HPDE6-E6E7 (cell line): ENCODE data around the gene COMP.
"Not testable (repeated sequence)": the region's sequence is repeated elsewhere in the genome, so short reads cannot be mapped to it uniquely, and the experiment has no call there.

Experiments
- DNase-seq: peaks from one replicate; pipeline ENCODE4 v3.0.0; 2011; ENCODE audit warnings: missing footprints; ENCODE audit errors: extremely low spot score

Gene COMP

DNA sequence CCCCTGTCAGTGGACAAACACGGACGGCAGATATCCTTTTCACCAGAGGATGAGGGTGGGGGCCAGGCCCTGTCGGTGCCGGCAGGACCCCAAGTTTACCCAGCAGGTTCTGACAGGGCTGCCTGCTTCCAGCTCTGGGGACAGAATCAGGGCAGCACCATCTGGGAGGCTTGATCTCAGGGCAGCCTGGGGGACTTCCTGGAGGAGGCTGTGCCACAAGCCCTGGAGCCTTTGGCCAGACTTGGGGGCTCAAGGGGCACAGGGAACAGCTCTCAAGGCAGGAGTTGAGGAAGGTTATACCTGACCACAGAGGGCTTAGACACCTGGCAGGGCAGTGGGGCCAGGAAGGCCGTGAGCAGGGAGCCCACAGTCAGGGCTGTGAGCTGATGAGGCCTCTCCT is 45.2 kb downstream of the COMP start:
- DNase-seq, result no peak

DNA sequence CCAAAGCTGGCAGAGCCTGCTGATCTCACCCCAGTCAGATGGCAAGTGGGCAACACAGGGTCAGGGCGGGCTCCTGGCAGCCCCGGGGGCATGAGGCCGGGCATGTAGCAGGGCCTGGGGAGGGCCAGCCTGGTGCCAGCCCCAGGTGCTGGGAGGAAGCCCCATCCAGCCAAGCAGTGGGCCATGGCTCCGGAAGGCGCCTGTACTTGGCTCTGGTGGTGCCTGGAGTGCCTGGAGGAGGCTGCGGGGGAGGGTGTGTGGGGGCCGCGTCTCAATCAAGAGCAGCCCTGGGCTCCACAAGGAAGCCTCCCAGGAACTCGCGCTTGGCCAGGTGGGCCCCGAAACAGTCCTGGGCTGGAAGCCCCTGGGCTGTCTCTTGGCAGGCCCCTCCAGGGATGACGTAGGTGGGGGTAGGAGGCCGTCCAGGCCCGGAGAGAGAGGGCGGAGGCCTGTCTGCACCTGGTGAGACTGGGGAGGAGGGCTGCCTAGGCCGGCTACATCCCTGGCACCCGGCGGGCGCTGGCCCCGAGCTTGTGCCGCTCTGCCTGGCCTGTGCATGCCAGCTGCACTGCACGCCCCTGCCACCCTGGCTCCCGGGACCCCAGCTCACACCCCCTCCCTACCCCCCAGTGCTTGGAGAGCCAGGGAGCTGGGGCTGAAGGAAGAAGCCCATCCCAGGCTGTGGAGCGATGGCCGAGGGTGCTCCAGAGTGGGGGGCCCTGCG is 45.9 kb downstream of the COMP start:
- DNase-seq, result no peak

DNA sequence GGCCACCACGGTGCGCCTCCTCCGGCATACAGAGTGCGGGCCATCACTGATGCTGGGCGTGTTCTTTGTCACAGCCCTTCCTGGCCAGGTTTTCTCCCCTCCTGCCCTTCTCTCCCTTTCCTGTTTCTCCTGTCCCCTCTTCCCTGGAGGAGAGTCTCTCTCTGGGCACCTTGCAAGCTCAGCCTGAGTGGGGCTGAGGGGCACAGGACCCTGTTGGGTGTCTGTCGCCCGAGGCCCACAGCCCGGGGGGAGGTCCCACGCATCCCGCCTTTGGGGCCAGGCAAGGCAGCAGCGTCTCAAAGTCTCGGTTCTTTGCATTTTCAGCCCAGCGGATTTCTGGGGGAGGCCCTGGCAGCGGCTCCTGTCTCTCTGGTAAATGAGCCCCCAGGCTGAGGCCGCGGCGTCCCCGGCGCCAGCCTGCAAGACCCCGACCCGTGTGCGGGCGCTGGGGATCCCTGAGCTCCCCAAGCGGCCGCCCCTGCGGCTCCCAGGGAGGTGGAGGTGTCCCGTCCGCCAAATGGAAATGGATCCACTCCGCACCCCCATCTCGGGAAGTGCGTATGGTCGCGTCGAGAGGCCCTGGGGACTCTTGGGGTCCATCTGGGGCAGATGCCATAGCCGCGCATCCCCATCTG is 47.2 kb downstream of the COMP start:
- DNase-seq, result no peak

DNA sequence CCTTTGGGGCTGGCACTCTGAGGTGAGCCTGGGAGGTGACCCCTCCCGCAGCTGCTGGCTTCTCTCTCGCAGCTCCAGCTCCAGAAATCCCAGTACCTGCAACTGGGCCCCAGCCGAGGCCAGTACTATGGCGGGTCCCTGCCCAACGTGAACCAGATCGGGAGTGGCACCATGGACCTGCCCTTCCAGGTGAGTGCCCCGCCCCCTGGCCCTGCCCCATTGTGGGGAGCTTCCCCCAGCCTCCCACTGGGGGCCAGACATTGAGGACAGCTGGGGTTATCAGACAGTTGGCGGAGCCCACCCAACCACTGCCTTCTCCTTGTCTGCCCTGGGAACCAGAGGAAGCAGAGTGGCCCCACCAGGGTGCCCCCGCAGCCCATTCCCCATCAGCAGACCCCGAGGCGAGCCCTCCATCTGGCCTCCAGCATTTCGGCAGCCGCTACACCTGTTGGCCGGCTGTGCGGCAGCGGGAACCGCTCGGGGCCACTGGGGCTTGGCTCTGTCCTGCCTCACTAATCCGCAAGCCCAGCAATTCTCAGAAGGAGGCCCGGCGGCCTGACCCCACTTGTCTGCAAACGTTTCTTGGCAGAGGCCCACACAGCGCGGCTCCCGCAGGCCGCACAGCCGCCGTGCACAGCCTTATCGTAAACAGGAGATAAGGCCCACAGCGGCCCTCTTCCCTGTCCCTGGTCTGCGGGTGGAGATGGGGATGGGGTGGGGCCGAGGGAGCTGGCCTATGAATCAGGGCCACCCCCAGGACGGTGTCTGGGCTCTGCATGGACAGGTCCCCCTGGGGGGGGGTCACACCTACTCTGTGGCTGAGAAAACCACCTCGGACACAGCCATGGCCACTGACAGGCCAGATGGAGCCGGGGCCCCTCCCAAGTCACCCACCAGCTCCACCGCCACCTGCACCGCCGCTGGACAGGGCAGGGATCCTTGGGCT is 48.0 kb downstream of the COMP start:
- no peak for DNase-seq

DNA sequence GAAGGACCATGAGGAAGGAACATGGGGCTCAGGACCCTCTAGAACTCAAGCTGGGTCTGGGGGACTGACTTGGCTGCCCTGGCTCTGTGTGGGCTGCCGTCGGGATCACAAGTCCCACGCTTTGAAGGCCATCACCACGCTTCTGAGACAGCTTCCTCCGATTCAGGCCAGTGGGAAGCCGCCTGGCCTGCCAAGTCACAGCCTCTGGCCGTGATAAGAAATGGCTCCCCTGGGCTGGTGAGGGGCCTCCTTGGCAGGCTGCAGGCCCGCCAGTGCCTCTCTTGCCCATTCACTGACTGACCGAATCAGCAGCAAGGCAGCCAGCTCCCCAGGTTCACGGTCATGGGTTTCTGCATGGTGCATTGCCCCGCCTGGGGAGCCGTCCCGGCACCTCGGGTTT is 48.8 kb downstream of the COMP start:
- no peak for DNase-seq

DNA sequence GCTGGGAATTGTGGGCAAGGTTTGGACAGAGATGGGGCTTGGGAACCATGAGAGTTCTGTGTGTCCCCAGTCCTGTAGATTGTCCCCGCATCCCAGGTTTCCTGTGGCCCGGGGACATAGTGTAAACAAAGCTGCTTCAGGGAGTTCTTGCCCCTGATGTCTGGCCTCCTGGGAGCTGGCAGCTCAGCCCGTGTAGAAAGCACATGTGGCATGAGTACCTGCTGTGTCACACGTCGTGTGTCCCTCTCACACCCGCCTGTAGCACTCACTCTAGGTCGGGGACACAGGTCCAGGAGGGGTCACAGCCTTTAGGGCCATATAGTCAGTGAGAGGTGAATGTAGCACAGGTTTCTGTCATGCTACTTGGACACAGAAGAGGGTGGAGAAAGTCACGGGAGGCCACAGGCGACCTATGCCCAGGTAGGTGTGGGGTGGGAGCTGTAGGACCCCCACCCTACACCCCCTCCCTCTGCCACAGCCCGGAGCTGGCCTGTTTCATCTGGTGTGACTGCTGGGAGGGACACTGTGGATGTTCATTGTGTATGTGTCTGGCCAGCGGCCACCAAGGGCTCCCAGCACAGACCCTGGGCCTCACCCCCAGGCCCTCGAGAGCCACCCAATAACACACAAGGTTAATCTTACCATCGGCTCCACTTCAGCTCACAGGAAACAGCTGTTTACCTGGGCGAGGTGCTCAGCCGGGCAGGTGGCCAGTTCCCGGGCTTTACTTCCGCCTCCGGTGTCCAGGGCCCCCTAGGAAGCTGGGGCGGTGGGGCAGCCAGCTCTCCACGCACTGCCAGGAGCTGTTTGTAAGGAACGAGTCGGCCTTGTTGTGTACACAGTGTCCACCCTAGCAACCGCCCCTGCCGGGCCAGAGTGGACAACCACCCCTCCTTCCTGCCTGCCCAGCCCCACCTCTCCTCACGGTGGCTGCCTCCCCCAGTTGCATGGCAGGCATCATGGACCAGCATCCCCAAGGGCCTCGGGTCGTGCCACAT is 49.7 kb downstream of the COMP start:
- no peak for DNase-seq

DNA sequence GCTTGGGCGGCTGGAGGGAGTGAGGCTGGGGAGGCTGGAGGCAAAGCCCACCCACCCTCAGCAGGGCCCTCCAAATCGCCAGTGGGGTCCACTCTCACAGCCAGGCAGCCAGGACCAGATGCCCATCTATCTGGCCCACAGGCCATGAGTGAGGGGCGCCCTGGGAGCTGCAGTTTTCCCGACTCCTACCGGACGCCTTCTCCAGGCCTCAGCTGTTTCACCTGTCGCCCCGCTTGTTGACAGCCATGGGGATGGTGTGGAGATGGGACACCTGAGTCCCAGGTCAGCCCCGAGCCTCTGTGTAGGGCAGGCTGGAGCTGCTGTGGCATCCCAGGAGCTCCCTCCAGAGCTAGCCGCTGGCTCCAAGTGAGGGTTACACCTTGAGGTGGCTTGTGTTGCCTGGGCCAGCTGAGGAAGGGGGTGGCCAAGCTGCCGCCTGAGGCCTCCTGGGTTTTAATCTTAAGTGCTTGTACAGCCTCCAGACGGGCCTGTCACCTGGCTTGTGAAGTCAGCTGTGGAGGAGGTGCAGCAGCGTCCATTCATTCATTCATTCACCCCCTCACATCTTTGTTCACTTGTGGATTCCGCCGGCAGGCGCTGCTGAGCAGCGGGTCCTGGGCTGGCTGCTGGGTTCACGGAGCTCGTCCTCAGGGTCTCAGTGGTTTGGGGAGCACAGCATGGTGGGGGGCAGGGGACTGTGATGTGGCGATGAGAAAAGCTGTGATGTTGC is 52.0 kb downstream of the COMP start:
- no peak for DNase-seq

DNA sequence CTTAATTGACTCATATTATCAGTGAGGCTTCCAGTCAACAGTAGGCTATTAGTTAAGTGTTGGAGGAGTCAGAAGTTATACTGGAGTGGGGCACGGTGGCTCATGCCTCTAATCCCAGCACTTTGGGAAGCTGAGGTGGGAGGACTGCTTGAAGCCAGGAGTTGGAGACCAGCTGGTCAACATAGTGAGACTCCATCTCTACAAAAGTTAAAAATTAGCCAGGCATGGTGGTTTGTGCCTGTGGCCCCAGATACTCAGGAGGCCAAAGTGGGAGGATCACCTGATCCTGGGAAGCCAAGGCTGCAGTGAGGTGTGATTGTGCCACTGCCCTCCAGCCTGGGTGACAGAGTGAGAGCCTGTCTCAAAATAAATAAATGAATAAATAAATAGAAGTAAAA is 53.2 kb downstream of the COMP start:
- DNase-seq, result no peak

DNA sequence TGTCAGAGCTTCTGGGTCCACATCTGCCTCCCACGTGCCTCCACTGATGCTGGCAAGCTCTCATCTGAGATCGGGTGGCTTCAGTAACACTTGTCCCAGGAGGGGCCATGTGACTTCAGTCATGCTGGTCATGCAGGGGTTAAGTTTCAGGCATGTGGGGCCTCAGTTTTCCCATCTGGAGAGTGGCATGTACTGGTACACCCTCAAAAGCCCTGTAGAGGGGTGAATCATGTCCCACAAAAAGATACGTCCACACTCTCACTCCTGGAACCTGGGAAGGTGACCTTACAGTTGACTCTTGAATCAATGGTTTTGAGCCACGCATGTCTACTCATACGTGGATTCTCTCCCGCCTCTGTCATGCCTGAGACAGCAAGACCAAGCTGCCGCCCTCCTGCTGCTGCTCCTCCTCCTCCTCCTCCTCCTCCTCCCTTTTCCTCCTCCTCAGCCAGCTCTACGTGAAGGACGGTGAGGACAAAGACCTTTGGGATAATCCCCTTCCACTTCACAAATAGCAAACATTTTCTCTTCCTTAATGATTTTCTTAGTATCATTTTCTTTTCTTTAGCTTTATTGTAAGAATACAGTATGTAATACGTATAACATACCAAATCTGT is 53.7 kb downstream of the COMP start:
- DNase-seq, result no peak

DNA sequence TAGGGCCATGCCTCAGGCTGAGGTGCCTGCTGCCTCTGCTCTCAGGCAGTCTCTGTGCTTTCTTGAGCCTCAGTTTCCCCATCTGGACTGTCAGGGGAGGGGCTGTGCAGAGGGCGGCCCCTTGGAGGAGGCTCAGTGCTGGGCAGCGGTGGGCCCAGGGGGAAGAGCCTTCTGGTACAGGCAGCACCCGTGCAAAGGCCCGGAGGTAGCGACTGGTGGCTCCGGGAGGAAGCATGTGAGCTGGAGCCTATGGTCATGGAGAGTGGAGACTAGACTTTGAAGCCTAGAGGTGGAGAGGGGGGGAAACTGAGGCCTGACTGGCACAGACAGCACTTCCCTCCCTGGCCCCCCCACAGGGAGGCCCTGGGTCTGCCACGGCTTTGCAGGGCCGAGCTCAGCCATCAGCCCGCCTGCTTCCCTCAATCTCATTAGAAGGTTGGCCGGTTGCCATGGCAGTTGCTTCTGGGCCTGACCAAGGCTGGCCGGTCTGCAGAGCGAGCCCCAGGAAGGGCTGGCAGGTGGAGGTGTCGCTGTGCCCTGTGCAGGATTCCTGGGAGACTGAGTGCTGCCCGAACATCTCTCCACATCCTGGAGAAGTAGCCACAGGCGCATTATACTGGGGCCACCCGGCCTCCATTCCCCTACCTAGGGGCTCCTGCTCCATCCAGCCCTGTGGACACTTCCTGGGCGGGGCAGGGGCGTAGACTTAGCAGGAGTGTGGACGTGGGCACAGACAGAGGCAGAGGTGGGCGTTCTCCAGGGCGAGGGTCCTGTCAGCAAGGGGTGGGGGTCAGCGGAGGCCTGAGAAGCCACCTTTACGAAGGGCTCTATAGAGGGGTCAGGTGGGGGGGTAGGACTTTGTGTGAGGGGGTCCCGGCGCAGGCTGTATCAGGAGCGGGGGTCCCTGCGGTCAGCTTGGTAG is 54.4 kb downstream of the COMP start:
- no peak for DNase-seq

DNA sequence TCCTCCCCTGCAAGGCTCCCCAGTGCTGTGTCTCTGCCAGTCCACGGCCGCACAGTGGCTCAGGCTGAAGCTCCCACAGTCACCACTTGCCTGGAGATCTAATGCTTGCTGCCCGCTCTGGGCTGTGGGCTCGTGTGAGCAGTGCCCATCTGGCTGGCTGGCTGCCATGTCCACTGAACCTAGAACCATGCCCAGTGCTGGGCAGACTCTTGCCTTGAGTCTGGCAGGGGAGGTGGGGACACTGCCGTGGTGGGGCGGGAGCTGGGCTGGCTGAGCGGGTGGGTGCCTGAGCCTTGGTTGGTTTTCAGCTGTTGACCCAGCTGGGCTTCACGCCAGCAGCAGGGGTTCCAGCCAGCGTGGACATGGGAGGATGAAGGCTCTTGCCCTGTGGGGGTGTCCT is 55.4 kb downstream of the COMP start:
- DNase-seq, result no peak

DNA sequence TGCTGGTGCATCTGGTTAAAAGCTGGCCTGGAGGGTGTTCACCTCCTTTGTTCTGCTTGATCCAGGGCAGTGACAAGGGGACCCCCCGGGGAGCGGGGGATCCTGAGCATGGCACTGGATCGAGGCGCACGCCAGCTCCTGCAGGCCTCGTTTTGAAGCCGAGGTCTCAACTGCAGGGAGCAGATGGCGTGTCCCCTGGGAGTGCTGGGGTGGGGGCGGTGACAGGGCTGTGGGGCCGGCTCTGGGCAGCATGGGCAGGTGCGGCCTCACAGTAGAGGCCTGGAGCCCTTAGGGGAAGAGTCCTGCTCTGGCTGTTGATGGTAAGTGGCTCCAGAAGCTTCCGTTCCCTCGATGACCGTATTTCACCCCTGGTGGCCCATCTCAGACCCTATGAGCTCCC is 55.8 kb downstream of the COMP start:
- DNase-seq, result no peak

DNA sequence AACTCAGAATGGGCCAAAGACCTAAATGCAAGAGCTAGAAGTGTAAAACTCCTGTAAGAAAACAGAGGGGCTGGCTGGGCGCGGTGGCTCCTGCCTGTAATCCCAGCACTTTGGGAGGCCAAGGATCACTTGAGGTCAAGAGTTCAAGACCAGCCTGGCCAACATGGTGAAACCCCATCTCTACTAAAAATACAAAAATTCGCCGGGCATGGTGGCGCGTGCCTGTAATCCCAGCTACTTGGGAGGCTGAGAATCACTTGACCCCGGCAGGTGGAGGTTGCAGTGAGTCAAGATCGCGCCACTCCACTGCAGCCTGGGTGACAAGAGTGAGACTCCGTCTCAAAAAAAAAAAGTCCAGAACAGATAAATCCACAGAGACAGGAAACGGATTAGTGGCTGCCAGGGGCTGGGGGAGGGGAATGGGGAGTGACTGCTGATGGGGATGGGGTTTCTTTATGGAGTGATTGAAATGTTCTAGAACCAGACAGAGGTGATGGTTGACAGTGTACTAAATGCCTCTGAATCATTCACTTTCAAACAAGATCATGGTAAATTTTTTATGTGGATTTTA is 57.3 kb downstream of the COMP start:
- not testable (repeated sequence) for DNase-seq

DNA sequence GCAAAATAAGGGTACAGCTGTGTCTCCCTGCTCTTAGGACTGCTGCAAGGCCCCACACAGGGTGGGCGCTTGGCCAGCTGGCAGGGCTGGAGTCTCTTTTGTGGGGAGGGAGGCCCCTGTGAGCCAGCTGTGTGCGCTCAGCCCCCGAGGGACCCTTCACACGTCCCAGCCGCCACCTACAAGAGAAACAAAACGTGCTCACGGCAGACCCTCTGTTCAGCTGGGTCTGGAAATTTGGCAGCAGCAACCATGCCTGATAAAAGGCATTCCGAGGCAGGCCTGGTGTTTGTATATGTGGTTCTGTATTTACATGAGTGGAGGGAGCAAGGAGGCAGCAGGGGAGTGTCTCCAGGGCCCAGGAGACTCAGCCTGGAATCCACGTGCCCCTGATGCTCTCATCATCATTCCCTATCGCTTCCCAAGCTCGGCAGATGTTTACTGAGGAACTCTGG is 57.9 kb downstream of the COMP start:
- DNase-seq, result no peak
